OCI-LY3 (cell line): ENCODE data around the gene CALHM5.

Experiments
- EZH2phosphoT487 ChIP-seq: fragments of 200-600 bp; shearing (Covaris generic); IDR thresholded peaks from 2 replicates; pipeline ENCODE4 v1.6.1; 2018; ENCODE audit warnings: antibody characterized with exemption, mixed run types, low read depth
- TF ChIP-seq, protein P1 (sequence below): fragments of 200-600, 300-600 bp; sonication (generic); IDR thresholded peaks from 2 replicates; pipeline ENCODE4 v1.5.1; 2014; ENCODE audit warnings: antibody characterized with exemption, low read length, low read depth

DNA sequence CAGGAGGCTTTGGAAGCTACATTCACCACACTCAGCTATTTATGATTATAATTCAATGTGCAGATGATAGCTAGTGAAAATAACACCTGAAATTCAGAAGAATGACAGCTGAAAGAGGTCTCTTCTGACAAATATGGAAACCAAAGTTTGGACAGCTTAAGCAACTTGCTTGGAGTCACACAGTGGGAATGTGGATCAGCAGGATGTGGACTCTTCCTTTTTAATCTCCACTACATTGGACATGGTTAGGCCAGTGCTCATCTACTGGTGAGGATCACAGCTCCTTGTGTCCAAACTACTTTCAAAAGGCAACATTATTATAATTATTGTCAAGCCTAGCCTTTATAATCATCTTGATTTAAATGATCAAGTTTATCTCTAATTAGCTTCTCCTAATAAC, 23.7 kb downstream of the CALHM5 start:
- TF ChIP-seq, protein P1, sequence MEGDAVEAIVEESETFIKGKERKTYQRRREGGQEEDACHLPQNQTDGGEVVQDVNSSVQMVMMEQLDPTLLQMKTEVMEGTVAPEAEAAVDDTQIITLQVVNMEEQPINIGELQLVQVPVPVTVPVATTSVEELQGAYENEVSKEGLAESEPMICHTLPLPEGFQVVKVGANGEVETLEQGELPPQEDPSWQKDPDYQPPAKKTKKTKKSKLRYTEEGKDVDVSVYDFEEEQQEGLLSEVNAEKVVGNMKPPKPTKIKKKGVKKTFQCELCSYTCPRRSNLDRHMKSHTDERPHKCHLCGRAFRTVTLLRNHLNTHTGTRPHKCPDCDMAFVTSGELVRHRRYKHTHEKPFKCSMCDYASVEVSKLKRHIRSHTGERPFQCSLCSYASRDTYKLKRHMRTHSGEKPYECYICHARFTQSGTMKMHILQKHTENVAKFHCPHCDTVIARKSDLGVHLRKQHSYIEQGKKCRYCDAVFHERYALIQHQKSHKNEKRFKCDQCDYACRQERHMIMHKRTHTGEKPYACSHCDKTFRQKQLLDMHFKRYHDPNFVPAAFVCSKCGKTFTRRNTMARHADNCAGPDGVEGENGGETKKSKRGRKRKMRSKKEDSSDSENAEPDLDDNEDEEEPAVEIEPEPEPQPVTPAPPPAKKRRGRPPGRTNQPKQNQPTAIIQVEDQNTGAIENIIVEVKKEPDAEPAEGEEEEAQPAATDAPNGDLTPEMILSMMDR = no peak
- no peak for TF ChIP-seq EZH2phosphoT487
